ENCODE data around the gene CGN.

DNA sequence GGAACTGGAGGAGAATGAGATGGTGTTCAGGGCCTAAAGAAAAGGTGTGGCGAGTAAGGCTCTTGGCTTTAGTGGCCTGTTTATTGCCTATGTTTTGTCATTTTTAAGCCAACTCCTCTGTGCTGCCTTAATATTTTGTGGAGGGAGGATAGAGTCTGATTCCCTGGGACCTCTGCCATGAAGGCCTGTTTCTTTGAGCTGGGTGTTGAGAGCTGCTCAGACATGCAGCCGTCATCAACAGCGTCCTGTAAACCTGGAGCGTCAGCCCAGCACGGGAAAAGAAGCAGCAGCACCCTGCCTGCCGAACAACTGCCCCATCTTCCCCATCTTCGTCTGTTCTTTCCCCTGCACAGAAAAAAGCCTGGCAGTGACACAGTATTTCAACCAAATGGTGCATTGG lies 73.6 kb downstream of the CGN start:
- TF ChIP-seq, protein P1, sequence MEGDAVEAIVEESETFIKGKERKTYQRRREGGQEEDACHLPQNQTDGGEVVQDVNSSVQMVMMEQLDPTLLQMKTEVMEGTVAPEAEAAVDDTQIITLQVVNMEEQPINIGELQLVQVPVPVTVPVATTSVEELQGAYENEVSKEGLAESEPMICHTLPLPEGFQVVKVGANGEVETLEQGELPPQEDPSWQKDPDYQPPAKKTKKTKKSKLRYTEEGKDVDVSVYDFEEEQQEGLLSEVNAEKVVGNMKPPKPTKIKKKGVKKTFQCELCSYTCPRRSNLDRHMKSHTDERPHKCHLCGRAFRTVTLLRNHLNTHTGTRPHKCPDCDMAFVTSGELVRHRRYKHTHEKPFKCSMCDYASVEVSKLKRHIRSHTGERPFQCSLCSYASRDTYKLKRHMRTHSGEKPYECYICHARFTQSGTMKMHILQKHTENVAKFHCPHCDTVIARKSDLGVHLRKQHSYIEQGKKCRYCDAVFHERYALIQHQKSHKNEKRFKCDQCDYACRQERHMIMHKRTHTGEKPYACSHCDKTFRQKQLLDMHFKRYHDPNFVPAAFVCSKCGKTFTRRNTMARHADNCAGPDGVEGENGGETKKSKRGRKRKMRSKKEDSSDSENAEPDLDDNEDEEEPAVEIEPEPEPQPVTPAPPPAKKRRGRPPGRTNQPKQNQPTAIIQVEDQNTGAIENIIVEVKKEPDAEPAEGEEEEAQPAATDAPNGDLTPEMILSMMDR (IDR thresholded peaks at IDR 0.05): no peak
- TF ChIP-seq EP300 (IDR thresholded peaks at IDR 0.05): no peak
- no peak for TF ChIP-seq POLR2A (IDR thresholded peaks at IDR 0.05; ENCODE audit: low read depth)
- no peak for TF ChIP-seq POLR2AphosphoS5 (IDR thresholded peaks at IDR 0.05)

Data from esophagus muscularis mucosa (tissue), 4 donors.